ENCODE measurements around the gene LEKR1.

Gene LEKR1

GRCh38 chr3:156973954-156974353 is 147.8 kb downstream of the LEKR1 start:
- H3K4me3 ChIP-seq (ENCODE audit: low read depth, low read length) = no peak overlapping the region
- POLR2A ChIA-PET = no interaction called here
- TF ChIP-seq AEBP2 (tag by site-specific recombination; IDR thresholded peaks at IDR 0.05; ENCODE audit: borderline replicate concordance) (no peak), ZNF785 (tag by site-specific recombination; IDR thresholded peaks at IDR 0.05) (no peak), ZNF623 (tag by site-specific recombination; IDR thresholded peaks at IDR 0.05) (no peak), ZBTB48 (tag by site-specific recombination; IDR thresholded peaks at IDR 0.05) (no peak), ZBTB17 (tag by site-specific recombination; IDR thresholded peaks at IDR 0.05) (no peak), BCL11B (tag by site-specific recombination; IDR thresholded peaks at IDR 0.05; ENCODE audit: low read depth) (no peak), ZNF830 (tag by site-specific recombination; IDR thresholded peaks at IDR 0.05; ENCODE audit: low read depth) (no peak), ZNF843 (tag by site-specific recombination; IDR thresholded peaks at IDR 0.05) (no peak), ZNF138 (tag by site-specific recombination; IDR thresholded peaks at IDR 0.05; ENCODE audit: borderline replicate concordance) (no peak), ZNF202 (tag by site-specific recombination; IDR thresholded peaks at IDR 0.05; ENCODE audit: borderline replicate concordance) (no peak), ZNF394 (tag by site-specific recombination; IDR thresholded peaks at IDR 0.05; ENCODE audit: borderline replicate concordance) (no peak)
- TF ChIP-seq, protein P1, sequence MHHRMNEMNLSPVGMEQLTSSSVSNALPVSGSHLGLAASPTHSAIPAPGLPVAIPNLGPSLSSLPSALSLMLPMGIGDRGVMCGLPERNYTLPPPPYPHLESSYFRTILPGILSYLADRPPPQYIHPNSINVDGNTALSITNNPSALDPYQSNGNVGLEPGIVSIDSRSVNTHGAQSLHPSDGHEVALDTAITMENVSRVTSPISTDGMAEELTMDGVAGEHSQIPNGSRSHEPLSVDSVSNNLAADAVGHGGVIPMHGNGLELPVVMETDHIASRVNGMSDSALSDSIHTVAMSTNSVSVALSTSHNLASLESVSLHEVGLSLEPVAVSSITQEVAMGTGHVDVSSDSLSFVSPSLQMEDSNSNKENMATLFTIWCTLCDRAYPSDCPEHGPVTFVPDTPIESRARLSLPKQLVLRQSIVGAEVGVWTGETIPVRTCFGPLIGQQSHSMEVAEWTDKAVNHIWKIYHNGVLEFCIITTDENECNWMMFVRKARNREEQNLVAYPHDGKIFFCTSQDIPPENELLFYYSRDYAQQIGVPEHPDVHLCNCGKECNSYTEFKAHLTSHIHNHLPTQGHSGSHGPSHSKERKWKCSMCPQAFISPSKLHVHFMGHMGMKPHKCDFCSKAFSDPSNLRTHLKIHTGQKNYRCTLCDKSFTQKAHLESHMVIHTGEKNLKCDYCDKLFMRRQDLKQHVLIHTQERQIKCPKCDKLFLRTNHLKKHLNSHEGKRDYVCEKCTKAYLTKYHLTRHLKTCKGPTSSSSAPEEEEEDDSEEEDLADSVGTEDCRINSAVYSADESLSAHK (tag by site-specific recombination; IDR thresholded peaks at IDR 0.05) = no peak
- TF ChIP-seq, protein P2, sequence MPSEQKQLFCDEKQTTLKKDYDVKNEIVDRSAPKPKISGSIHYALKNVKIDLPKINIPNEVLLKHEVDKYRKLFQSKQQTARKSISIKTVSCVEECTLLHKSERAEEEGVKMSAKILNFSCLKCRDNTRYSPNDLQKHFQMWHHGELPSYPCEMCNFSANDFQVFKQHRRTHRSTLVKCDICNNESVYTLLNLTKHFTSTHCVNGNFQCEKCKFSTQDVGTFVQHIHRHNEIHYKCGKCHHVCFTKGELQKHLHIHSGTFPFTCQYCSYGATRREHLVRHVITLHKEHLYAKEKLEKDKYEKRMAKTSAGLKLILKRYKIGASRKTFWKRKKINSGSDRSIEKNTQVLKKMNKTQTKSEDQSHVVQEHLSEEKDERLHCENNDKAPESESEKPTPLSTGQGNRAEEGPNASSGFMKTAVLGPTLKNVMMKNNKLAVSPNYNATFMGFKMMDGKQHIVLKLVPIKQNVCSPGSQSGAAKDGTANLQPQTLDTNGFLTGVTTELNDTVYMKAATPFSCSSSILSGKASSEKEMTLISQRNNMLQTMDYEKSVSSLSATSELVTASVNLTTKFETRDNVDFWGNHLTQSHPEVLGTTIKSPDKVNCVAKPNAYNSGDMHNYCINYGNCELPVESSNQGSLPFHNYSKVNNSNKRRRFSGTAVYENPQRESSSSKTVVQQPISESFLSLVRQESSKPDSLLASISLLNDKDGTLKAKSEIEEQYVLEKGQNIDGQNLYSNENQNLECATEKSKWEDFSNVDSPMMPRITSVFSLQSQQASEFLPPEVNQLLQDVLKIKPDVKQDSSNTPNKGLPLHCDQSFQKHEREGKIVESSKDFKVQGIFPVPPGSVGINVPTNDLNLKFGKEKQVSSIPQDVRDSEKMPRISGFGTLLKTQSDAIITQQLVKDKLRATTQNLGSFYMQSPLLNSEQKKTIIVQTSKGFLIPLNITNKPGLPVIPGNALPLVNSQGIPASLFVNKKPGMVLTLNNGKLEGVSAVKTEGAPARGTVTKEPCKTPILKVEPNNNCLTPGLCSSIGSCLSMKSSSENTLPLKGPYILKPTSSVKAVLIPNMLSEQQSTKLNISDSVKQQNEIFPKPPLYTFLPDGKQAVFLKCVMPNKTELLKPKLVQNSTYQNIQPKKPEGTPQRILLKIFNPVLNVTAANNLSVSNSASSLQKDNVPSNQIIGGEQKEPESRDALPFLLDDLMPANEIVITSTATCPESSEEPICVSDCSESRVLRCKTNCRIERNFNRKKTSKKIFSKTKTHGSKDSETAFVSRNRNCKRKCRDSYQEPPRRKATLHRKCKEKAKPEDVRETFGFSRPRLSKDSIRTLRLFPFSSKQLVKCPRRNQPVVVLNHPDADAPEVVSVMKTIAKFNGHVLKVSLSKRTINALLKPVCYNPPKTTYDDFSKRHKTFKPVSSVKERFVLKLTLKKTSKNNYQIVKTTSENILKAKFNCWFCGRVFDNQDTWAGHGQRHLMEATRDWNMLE (tag by site-specific recombination; conservative IDR thresholded peaks at IDR 0.05; ENCODE audit: low read depth) = no peak
- TF ChIP-seq, protein P3, sequence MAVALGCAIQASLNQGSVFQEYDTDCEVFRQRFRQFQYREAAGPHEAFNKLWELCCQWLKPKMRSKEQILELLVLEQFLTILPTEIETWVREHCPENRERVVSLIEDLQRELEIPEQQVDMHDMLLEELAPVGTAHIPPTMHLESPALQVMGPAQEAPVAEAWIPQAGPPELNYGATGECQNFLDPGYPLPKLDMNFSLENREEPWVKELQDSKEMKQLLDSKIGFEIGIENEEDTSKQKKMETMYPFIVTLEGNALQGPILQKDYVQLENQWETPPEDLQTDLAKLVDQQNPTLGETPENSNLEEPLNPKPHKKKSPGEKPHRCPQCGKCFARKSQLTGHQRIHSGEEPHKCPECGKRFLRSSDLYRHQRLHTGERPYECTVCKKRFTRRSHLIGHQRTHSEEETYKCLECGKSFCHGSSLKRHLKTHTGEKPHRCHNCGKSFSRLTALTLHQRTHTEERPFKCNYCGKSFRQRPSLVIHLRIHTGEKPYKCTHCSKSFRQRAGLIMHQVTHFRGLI (tag by site-specific recombination; IDR thresholded peaks at IDR 0.05) = no peak
- TF ChIP-seq, protein P4, sequence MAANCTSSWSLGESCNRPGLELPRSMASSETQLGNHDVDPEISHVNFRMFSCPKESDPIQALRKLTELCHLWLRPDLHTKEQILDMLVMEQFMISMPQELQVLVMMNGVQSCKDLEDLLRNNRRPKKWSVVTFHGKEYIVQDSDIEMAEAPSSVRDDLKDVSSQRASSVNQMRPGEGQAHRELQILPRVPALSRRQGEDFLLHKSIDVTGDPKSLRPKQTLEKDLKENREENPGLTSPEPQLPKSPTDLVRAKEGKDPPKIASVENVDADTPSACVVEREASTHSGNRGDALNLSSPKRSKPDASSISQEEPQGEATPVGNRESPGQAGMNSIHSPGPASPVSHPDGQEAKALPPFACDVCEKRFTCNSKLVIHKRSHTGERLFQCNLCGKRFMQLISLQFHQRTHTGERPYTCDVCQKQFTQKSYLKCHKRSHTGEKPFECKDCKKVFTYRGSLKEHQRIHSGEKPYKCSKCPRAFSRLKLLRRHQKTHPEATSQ (tag by site-specific recombination; IDR thresholded peaks at IDR 0.05) = no peak
- TF ChIP-seq, protein P5, sequence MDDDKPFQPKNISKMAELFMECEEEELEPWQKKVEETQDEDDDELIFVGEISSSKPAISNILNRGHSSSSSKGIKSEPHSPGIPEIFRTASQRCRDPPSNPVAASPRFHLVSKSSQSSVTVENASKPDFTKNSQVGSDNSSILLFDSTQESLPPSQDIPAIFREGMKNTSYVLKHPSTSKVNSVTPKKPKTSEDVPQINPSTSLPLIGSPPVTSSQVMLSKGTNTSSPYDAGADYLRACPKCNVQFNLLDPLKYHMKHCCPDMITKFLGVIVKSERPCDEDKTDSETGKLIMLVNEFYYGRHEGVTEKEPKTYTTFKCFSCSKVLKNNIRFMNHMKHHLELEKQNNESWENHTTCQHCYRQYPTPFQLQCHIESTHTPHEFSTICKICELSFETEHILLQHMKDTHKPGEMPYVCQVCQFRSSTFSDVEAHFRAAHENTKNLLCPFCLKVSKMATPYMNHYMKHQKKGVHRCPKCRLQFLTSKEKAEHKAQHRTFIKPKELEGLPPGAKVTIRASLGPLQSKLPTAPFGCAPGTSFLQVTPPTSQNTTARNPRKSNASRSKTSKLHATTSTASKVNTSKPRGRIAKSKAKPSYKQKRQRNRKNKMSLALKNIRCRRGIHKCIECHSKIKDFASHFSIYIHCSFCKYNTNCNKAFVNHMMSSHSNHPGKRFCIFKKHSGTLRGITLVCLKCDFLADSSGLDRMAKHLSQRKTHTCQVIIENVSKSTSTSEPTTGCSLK (tag by site-specific recombination; IDR thresholded peaks at IDR 0.05) = no peak
- CTCF ChIA-PET = no interaction called here
- H3K36me3 ChIP-seq (ENCODE audit: control insufficient read depth in 2 of 2, insufficient read depth in 1 of 2, low read length in 2 of 2) = no peaks in the 10 kb centered on the region
- no peaks in the 10 kb centered on the region for H3K9me3 ChIP-seq (ENCODE audit: control insufficient read depth, insufficient read depth, low read depth, low read length)
- no peaks in the 10 kb centered on the region for H3K4me1 ChIP-seq (ENCODE audit: control insufficient read depth, insufficient read depth, low read length)
- H3K27ac ChIP-seq (ENCODE audit: extremely low read depth, low read depth, low read length) = no peak overlapping the region
